DND-41 (cell line): ENCODE results near the gene KRT80.

ENCODE experiments used
- ATAC-seq: fragments of 200-7000 bp; cut with Tn5 transposase; 3 replicates; pipeline ENCODE4 v1.9.1; 2021; ENCODE audit warnings: low read depth; ENCODE audit not compliant: insufficient read depth
- DNase-seq: peaks from one replicate; pipeline ENCODE4 v3.0.0-alpha.2; 2020
- H2AFZ ChIP-seq: 2 replicates; pipeline ENCODE4 v1.6.0; 2012; ENCODE audit warnings: low read depth, low read length
- H3K27ac ChIP-seq: 2 replicates; pipeline ENCODE4 v1.5.1; 2012; ENCODE audit warnings: low read length, inconsistent platforms
- H3K27me3 ChIP-seq: fragments of 200-600 bp; sonication (generic); 2 replicates; pipeline ENCODE4 v1.6.0; 2012; ENCODE audit warnings: low read length, mild to moderate bottlenecking, inconsistent platforms; ENCODE audit not compliant: insufficient read depth, poor library complexity
- H3K36me3 ChIP-seq: 2 replicates; pipeline ENCODE4 v1.5.1; 2012; ENCODE audit warnings: low read length, inconsistent platforms; ENCODE audit not compliant: insufficient read depth
- H3K4me1 ChIP-seq: 2 replicates; pipeline ENCODE4 v1.5.1; 2012; ENCODE audit warnings: mild to moderate bottlenecking, low read length; ENCODE audit not compliant: insufficient read depth
- H3K4me2 ChIP-seq: 2 replicates; pipeline ENCODE4 v1.6.0; 2012; ENCODE audit warnings: mild to moderate bottlenecking, moderate library complexity, low read length, inconsistent platforms; ENCODE audit not compliant: insufficient read depth
- H3K4me3 ChIP-seq, 2 experiments: fragments of 200-600 bp in 1 of 2; shearing (Covaris generic) in 1 of 2; 2 replicates each; pipeline ENCODE4 v1.5.1; 2012 to 2016; ENCODE audit warnings: inconsistent platforms in 2 of 2, low read length in 2 of 2, mild to moderate bottlenecking in 2 of 2, low read depth in 1 of 2, moderate library complexity in 1 of 2
- H3K79me2 ChIP-seq: 2 replicates; pipeline ENCODE4 v1.6.0; 2012; ENCODE audit warnings: low read length, inconsistent platforms; ENCODE audit not compliant: insufficient read depth
- H3K9ac ChIP-seq: 2 replicates; pipeline ENCODE4 v1.6.0; 2012; ENCODE audit warnings: low read depth, mild to moderate bottlenecking, inconsistent platforms, low read length, moderate library complexity
- H3K9me3 ChIP-seq: 2 replicates; pipeline ENCODE4 v1.5.1; 2012; ENCODE audit warnings: low read length, moderate library complexity, mild to moderate bottlenecking, inconsistent platforms; ENCODE audit not compliant: insufficient read depth, severe bottlenecking
- H4K20me1 ChIP-seq: 2 replicates; pipeline ENCODE4 v1.6.0; 2012; ENCODE audit warnings: low read length; ENCODE audit not compliant: insufficient read depth
- CTCF ChIP-seq: IDR thresholded peaks from 2 replicates; pipeline ENCODE4 v1.5.1; 2012; ENCODE audit warnings: borderline replicate concordance, low read length, moderate library complexity, mild to moderate bottlenecking; ENCODE audit not compliant: poor library complexity, severe bottlenecking; ENCODE audit errors: extremely low read depth
- EZH2 ChIP-seq: IDR thresholded peaks from 3 replicates; pipeline ENCODE4 v1.6.1; 2012; ENCODE audit warnings: borderline replicate concordance, low read depth, mild to moderate bottlenecking, moderate library complexity, low read length, inconsistent platforms; ENCODE audit not compliant: severe bottlenecking

The KRT80 gene

DNA sequence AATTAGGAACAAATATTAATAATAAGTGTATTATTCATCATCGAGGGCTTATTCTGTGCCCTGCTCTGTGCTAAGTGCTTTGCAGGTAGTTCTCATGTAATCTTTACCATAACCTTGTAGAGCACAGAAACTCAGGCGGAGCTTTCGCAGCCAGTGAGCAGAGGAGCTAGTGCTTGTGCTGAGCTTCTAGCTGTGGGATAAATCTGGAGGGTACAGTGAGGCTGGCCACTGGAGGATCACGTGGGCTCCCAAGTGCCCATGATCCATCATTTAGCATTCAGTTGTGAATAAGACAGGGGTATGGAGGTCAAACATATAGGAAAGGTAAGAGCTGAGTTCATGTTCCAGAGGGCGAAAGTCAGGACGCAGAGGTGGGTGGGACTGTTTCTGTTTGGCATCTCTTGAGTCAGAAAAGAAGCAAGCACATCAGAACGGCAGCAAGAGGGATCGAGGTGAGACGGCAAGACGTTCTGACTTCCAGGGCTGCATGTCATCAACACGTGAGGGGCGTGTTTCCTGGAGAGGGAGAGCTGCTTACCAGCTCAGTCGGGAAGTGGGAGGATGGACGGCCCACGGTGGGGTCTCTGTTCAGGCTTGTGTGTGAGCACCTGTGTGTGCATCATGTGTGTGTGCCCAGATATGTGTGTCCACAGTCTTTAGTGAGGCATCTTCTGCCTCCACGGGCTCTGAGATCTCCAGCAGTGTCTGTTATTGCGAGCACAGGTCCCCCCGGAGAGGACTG is 16.8 kb upstream of the KRT80 start:
- Histone ChIP-seq H3K4me3 (no peak overlapping the region), H3K9me3 (no peaks in the 10 kb centered on the region), H3K27ac (no peak overlapping the region), H3K4me2 (no peak overlapping the region), H3K4me1 (no peaks in the 10 kb centered on the region), H3K79me2 (no peaks in the 10 kb centered on the region), H3K36me3 (no peaks in the 10 kb centered on the region), H3K9ac (no peak overlapping the region), H2AFZ (no peak overlapping the region), H3K27me3 (peaks cover 9% of the 10 kb centered on the region), H4K20me1 (no peaks in the 10 kb centered on the region; the same call in 1 of the 2 replicates)
- ATAC-seq: no peak
- TF ChIP-seq CTCF (no peak), EZH2 (no peak)
- no peak for DNase-seq

GRCh38 chr12:52207895-52208294 is 16.1 kb upstream of the KRT80 start:
- H3K9ac ChIP-seq: no peak overlapping the region
- no peak for TF ChIP-seq CTCF
- TF ChIP-seq EZH2: no peak
- H4K20me1 ChIP-seq: no peaks in the 10 kb centered on the region
- no peak overlapping the region for H3K4me2 ChIP-seq
- H3K79me2 ChIP-seq: no peaks in the 10 kb centered on the region
- no peaks in the 10 kb centered on the region for H3K36me3 ChIP-seq
- H3K4me3 ChIP-seq: no peak overlapping the region
- H2AFZ ChIP-seq: no peak overlapping the region
- no peak for ATAC-seq
- H3K27ac ChIP-seq: no peak overlapping the region
- no peaks in the 10 kb centered on the region for H3K4me1 ChIP-seq
- H3K27me3 ChIP-seq: peaks cover 8% of the 10 kb centered on the region
- no peaks in the 10 kb centered on the region for H3K9me3 ChIP-seq
- DNase-seq: no peak

GRCh38 chr12:52207106-52207505 is 15.3 kb upstream of the KRT80 start:
- no peak overlapping the region for H2AFZ ChIP-seq
- H3K36me3 ChIP-seq: no peaks in the 10 kb centered on the region
- H3K9ac ChIP-seq: no peak overlapping the region
- no peak for ATAC-seq
- TF ChIP-seq CTCF (no peak), EZH2 (no peak)
- no peak overlapping the region for H3K27ac ChIP-seq
- H3K4me1 ChIP-seq: no peaks in the 10 kb centered on the region
- no peaks in the 10 kb centered on the region for H3K9me3 ChIP-seq
- no peak for DNase-seq
- H3K27me3 ChIP-seq: peaks cover 3% of the 10 kb centered on the region
- H3K4me3 ChIP-seq: no peak overlapping the region
- H3K79me2 ChIP-seq: no peaks in the 10 kb centered on the region
- H4K20me1 ChIP-seq: no peaks in the 10 kb centered on the region
- H3K4me2 ChIP-seq: no peak overlapping the region
